NCI-H146 treated with DMSO at 0.1 percent for 48 hours (cell line): Measurements from ENCODE around the gene CDKN1A.
"Not testable (repeated sequence)": the region's sequence is repeated elsewhere in the genome, so short reads cannot be mapped to it uniquely, and the experiment has no call there.

ENCODE experiments used
- DNase-seq: peaks from one replicate; lab custom pipeline; 2025; ENCODE audit not compliant: unreplicated experiment; lab: John Stamatoyannopoulos, UW

The CDKN1A gene

DNA sequence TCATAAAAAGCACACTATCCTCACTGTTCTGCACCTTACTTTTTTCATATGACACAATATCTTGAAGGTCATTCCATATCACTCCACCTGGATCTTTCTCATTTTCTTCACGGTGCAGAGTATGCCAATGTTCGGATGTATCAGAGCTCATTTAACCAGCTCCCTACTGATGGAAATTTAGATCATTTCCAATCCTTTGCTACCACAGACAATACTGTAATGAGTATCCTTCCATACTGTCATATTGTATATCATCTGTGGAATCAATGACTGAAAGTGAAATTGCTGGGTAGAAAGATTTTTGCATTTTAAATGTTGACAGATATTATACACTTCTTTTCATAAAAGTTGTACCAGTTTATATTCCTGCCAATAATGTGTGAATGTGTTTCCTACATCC is 16.9 kb downstream of the CDKN1A start:
- no peak for DNase-seq

DNA sequence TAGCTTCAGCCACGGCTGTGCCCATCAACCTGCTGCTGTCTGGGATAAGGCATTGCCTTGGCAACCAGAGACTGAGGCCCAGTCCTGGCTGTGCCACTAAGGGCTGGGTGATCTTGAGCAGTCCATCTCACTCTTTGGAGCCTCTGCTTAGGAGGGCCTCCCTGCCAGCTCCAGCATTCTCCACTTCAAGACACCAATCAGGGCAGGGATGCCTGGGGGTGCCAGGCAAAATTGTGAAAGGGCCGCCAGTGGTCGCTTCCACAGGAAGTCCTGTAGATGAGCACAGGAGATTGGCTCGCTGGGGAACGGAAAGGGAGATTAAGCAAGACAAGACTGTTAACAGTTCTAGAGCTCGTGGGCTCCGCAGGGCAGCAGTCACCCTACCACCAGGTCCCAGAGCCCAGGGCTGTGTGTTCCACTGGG is 19.0 kb downstream of the CDKN1A start, which contains the start of gene RAB44:
Gene RAB44, plus strand, starts transcription at position 346 of the 423 bp plus-strand sequence. CDS start 6,410 bp downstream, outside the sequence.
- no peak for DNase-seq

DNA sequence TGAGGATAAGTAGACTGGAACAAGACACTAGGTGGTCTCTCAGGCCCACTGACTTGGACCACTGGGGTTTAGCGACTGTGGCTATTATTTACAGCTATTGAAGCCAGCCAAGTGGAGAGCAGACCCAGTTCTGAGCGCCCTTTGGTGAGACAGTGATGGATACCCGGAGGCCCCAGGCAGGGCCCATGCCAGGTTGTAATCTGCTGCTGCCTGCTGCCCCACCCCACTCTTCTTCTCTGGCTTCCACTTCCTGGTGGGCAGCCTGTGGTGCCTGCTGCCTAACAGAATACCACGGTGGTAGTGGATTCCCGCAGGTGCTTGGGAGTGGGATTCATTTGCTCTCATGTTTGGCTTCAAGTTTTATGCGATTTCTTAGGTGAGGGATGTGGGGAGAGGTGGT is 19.7 kb downstream of the CDKN1A start:
- DNase-seq, result no peak

DNA sequence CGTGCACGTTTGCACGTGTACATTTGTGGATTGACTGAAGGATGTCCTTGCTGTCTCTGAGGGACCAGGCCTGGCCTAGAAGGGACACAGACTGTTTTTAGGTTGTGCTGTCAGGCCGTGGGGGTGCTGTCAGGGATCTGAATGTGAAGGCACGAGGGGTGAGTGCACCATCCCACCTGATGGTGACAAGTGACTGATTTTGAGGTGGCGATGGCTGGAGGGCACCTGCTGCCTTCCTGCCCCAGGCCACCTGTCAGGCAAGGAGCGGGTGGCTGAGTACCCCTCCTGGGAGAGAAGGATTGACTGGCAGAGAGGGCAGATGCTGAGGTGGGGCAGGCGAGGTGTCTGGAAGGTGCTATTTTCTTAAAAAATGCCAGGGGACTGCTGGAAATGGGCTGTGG is 20.4 kb downstream of the CDKN1A start:
- no peak for DNase-seq

DNA sequence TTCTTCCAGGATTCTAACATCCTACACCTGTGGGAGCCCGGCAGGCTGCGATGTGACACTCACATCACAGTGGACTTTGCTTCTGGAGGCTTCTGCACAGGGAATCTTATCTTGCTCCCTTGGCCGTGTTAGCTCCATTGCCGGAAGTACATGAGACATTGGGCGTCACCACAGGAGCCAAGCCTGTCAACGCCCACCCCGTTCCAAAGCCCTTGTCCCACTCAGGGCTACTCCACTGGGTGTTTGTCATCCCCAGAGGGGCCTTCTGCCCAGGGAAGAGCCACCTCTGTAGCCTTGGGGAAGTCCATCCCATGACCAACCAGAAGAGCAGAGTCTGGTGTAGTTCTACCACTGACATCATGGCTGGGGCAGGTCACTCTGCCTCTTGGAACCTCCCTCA is 20.8 kb downstream of the CDKN1A start:
- DNase-seq, result no peak

DNA sequence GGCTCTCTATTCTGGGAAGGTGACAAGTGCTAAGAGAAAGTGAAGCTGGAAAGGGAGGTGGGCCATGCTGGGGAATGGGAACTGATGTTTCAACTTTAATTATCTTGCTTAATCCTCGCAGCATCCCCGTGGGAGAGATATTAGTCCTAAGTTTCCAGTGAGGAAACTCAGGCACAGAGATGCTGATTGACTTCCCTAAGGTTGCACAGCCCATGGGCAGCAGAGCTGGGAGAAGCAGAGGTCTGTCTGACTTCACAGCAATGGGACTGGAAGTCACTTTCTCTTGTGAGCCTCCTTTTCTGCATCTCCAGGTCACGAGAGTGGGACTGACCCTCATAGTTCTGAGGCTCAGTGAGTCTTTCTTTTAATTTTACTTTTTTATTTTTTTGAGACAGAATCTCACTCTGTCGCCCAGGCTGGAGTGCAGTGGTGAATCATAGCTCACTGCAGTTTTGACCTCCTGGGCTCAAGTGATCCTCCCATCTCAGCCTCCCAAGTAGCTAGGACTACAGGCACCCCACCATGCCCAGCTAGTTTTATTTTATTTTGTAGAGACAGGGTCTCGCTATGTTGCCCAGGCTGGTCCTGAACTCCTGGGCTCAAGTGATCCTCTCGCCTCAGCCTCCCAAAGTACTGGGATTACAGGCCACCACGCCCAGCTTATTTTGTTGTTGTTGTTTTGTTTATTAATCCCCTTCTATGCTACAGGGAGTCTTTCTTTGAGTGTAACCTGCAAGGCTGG is 21.7 kb downstream of the CDKN1A start:
- DNase-seq, result no peak

DNA sequence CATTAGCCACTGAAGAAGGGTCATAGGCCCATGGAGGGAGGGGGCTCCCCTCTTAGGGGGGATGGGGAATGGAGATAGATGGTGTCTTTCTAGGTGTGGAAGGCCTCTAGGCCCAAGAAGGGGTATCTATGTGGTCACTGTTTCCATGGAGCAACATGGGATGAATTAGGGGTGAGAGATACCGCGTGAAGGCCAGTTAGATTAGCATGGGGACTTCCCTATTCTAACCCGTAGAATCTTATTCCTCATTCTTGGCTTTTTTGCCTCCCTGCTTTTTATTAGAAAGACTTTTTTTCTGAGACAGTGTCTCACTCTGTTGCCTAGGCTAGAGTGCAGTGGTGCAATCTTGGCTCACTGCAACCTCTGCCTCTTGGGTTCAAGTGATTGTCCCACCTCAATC is 22.3 kb downstream of the CDKN1A start:
- DNase-seq, result no peak

DNA sequence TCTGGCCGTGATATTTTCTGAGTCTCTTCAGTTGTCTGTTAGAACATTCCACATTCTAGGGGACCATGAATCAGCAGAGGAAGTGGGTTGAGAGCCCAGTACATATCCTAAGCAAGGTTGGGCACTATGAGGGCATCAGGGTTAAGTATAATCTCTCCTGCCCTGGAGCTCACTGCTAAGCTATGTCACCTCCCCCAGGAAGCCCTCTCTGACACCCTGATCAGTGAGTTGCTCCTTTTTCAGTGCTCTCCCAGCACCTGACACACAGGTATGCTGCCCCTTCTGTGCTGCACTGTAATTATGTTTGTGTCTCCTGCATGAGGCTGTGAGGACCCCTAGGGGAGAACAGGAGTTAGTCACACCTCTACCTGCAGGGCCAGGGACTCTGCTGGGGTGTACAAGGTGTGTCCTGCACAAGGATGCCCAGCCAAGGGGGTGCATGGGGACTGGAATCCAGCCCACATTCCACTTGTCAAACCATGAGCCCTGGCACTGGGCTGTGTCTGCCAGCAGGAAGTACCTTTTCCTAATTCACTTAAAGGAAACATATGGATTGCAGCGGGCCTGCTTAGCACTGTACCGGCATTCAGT is 23.0 kb downstream of the CDKN1A start:
- DNase-seq, result no peak

DNA sequence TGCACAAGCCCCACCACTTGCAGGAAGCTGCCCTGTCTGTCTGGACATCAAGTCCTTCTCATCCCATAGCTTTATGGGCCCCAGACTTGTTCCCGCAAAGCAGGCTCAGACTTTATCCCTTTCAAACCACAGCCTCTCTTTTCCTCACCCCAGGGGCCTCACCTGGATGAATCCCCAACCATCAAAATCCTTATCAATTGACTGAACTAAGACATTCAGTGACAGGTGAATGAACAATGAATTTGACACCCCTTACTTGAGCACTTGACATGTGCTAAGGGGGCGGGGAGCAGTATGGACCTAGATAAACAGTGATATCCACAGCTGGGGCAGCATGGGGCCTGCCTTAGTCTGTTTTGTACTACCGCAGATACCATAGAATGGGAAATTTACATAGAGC is 24.1 kb downstream of the CDKN1A start:
- DNase-seq, result no peak

DNA sequence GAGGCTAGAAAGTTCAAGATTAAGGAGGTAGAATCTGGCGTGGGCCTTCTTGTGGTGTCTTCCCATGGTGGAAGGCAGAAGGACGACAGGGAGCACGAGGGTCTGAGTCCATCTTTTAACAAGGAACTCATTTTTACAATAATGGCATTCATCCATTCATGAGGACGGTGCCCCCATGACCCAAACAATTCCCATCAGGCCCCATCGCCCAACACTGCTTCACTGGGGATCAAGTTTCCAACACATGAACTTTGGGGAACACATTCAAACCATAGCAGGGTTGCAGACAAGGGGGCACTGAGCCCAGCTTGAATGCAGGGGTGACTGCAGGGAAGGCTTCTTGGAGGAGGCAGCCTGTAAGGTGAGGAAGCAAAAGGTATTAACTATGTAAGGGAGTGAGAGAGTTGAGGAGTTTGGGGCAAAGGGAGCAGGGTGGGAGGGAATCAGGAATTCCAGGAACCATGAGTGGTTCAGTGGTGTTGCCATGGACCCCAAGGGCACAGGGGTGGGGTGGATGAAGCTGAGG is 24.6 kb downstream of the CDKN1A start:
- no peak for DNase-seq

DNA sequence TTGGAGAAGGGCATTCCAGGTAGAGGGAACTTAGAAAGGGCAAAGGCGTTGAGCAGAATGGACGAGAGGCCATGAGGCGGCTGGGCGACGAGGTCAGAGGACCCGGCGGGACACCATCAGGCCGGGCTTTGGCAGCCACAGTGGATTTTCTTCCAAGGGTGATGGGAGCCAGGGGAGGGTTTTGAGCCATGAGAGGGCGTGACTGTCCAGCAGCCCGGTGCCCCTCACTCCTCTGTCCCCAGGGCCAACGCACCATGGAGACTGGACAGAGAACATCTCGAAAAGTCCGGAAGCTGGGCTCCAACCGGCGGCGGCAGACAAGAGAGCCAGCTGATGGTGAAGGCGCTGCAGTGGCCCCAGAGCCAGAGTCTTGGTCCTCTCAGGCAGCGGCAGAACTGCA is 25.5 kb downstream of the CDKN1A start:
- DNase-seq, result no peak

DNA sequence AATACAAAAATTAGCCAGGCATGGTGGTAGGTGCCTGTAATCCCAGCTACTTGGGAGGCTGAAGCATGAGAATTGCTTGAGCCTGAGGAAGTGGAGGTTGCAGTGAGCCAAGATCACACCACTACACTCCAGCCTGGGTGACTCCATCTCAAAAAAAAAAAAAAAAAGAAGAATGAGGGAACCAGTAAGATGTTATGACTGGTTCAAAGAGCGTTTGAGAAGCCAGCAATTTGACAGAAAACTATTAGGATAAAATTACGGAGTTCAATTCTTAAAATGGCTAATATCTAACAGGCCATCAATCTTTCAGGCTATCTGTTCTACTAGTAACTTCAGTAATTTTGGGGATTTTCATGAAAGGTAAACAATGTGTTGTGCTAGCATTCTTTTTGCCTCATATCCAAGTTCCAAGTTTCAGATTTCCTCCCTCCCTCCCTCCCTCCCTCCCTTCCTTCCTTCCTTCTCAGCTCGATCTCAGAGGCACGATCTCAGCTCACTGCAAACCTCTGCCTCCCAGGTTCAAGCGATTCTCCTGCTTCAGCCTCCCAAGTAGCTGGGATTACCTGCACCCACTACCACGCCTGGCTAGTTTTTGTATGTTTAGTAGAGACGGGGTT is 26.6 kb downstream of the CDKN1A start:
- not testable (repeated sequence) for DNase-seq

DNA sequence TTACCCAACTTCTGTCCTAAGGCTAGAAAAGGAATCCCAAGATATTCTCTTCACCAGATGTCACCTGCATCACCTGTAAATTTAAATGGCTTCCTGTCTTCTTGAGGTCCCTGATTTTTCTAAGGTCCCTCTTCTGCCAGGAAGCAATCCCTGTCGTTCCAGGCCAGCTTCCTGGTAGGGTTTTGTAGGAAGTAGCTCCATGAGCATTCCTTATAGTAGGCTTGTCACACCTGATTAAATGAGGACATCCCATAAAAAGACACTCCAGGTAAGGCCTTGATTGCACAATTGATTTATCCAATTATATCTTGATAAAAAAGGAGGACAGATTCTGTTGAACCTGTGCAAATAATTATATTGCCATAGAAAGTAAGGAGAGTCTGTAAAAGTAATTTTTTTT is 27.8 kb downstream of the CDKN1A start:
- DNase-seq, result no peak

DNA sequence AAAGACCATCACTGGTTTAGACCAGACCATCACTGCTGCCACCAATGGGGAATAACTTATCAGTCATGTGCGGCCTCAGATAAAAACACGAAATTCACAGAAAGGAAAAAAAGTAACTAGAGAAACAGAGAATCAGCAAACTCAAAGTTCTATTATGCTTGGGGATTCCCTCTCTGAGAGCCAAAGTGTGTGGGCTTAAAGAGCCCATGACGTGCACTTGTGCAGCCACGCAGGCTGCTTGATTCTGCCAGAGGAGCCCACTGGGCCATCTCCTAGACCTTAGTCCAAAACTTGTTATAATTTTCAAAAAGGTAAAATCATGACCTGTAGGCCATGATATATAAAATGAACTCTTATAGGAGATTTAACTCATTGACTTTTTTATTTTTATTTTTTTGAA is 34.3 kb downstream of the CDKN1A start:
- no peak for DNase-seq

DNA sequence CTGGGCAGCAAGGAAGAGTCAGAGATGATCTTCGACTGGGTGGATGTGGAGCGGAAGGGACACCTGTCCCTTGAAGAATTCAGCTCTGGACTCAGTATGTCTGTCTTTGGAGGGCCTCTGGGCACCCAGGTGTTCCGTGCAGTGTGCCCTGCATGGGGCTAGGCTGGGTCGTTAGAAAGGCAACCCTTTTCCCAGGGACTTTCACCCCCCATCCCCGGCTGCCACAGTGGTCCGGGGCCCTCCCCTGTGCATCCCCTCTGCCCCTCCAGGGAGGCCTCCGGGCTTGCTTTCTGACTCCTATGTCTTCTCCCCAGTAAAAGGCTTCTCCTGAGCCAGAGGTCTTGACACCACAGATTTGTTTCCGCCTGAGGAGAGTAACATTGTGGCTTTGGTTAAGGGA is 35.3 kb downstream of the CDKN1A start:
- no peak for DNase-seq

DNA sequence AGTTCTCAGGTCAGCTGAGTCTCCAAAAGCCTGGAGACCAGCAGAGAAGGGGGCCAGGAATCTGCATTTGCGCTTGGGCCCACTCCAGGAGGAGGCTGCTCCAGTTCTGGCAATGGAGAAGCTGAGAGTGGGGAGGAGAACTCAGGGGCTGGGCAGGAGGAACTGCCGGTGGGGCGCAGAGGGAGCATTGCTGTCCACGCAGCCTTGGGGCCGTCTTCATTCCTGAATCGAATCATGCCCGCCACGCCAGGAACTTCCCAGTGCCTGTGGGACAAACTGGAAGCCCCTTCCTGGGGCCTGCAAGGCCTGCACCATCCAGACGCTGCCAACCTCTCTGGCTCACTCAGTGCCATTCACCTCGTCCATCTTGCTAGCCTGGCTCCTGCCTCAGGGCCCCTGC is 36.0 kb downstream of the CDKN1A start:
- no peak for DNase-seq

DNA sequence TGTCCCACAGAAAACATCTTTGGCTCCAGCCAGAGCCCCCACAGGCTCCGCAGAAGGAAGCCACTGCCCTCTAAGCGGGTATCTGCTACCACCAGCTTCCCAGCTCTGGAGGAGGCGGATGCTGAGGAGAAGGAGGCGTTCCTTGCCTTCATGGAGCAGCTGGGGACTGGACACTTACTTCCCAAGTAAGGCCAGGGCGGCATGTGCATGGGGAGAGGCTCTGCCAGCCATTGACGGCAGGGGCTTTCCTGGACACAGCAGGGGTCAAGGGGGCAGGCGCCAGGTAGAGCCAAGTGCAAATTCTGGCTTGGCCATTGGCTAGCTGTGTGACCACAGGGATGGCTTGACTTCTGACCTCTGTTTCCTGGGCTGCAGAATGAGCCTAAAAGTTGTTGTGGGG is 37.0 kb downstream of the CDKN1A start:
- no peak for DNase-seq

DNA sequence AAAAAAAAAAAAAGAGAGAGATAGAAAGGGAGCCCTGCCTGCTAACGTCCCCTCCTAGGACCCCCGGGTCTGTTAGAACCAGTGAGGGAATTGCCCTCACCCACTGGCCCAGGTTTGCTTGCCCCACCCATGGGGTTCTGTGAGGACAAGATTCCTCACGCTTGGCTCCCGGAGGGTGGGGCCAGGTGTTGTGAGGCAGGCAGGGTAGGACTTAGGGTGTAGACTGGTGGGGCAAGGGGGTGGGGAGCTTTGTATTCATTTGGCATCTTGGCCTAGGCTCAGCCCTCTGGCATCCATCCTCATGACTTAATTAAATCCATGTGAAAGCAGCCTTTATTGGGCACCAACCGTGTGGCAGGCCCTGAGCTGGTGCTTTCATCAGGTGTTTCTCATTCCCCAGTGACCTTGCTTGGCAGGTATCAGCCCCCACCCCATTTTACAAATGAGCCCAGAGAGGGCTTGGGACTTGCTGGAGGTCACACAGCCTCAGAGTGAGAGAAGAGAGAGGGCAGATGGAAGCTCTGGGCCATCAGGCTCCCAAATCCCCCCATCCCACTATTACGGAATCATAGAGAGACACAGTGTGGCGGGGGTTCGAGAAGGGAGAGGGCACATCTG is 38.1 kb downstream of the CDKN1A start:
- no peak for DNase-seq

DNA sequence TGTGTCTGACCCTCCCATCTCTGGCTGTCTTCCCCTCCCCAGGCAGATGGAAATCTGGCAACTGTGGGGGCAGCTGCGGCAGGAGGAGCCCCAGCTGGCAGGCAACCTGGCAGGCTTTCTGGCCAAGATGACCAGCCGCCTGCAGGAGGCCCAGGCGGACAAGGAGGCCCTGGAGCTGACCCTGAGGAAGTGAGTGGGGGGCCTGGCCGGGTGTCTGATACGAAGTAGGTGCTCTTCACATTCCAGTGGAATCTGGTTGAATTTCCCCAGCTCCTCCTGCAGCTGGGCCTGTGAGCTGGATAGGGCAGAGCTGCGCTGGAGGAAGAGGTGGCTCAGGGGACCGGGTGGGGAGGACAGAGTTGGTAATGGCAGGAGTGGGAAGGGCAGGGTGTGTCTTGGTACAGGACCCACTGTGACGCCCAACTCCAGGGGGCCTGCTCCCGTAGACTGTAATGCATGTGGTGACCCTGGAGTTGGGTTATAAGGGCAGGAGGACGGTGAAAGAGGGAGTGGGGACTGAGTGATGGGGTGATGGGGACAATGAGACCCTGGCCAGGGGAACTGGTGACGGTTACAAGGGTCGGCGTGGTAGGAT is 38.8 kb downstream of the CDKN1A start:
- no peak for DNase-seq

DNA sequence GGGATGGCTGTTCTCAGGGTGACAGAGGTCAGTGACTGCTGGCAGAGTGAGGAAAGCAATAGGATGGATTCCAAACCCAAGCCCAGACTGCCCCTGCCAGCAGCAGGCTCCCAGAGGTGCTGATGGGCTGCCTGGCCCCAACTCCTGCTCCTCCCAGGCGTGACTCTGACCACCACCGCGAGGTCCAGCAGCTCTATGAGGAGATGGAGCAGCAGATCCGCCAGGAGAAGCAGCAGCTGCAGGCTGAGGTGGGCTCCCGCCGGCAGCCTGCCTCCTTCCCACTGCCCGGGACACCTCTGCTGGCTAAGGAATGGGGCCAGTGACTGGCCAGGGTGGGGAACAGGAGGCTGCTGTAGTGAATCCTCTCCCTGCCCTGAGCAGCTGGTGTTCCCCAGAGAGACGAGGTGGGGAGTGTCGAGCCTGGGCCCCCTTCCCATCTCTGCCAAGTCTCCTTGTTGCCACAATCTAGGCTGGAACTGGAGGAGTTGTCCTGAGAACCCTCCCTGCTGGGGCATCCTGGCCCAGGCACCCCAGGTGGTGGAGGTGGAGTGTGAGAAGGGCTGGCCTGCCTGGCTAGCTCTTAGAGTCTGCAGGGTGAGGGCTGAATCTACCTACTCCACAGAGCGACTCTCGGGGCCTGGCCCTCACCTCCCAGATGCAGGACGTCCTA is 39.5 kb downstream of the CDKN1A start:
- DNase-seq, result no peak

DNA sequence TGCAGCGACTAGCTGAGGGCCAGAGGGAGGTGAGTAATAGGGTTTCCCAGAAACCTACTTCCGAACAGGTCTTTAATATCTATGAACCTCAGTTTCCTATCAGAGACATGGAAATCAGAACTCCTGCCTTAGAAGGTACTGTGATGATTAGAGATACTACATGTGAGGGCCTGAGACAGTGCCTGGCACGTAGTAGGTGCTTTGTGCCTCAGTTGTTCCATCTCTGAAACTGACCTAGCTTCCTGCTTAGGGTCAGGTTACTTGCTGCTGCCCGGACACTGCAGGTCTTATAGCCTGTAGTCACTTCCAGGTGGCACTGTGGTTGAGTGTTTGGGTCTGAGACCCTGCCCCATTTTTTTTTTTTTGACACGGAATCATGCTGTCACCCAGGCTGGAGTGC is 40.0 kb downstream of the CDKN1A start:
- no peak for DNase-seq
